ENCODE results near the gene FAM107B. TPM values are rescaled to one million over a fixed set of nuclear protein-coding genes. Genes with fewer than 3 reads are reported as not detected.

Gene FAM107B
- total and polyA plus RNA-seq, 4 donors: 24.9 to 58.1 (median 30.9) TPM

GRCh38 chr10:14658331-14659127, 116.2 kb downstream of the FAM107B start:
- Histone ChIP-seq H3K36me3 (ENCODE audit: control insufficient read depth in 4 of 4, insufficient read depth in 3 of 4, low read depth in 1 of 4, low read length in 3 of 4) (no peaks in the 10 kb centered on the region), H3K27me3 (ENCODE audit: control insufficient read depth in 4 of 4, insufficient read depth in 4 of 4, low read length in 3 of 4) (no peaks in the 10 kb centered on the region), H3K4me1 (ENCODE audit: control insufficient read depth in 4 of 4, insufficient read depth in 4 of 4, low read length in 3 of 4) (peaks cover 0 to 4% (median 0%) of the 10 kb centered on the region in 4 donors), H3K4me3 (ENCODE audit: low read depth in 1 of 3, low read length in 3 of 3) (no peak overlapping the region), H3K9ac (ENCODE audit: low read depth in 1 of 2, low read length in 2 of 2) (no peak overlapping the region), H3K27ac (ENCODE audit: low read depth in 1 of 2, low read length in 2 of 2) (no peak overlapping the region), H3K9me3 (ENCODE audit: control insufficient read depth in 4 of 4, low read length in 3 of 4) (no peaks in the 10 kb centered on the region)
- 76% methylated on average over 7 of the region's 7 CpGs for WGBS
- DNase-seq (ENCODE audit: low spot score): no peak
- TF ChIP-seq HNF4A (conservative IDR thresholded peaks at IDR 0.05): no peak
- no peak for TF ChIP-seq SP1 (IDR thresholded peaks at IDR 0.05)
- TF ChIP-seq HNF4G (IDR thresholded peaks at IDR 0.05): no peak
- TF ChIP-seq NR2F2 (IDR thresholded peaks at IDR 0.05): no peak
- TF ChIP-seq JUND (IDR thresholded peaks at IDR 0.05): no peak
- no peak for TF ChIP-seq FOXA2 (IDR thresholded peaks at IDR 0.05)
- TF ChIP-seq RAD21 (IDR thresholded peaks at IDR 0.05): no peak
- no peak for TF ChIP-seq FOXA1 (IDR thresholded peaks at IDR 0.05)
- no peak for TF ChIP-seq YY1 (IDR thresholded peaks at IDR 0.05)
- no peak for TF ChIP-seq ATF3 (IDR thresholded peaks at IDR 0.05)

- no peak overlapping the region for H3K27ac ChIP-seq (ENCODE audit: low read depth in 1 of 2, low read length in 2 of 2)
- no peak for TF ChIP-seq SP1 (IDR thresholded peaks at IDR 0.05)
- TF ChIP-seq REST (IDR thresholded peaks at IDR 0.05): no peak
- no peak for TF ChIP-seq ATF3 (IDR thresholded peaks at IDR 0.05)
- TF ChIP-seq EGR1 (IDR thresholded peaks at IDR 0.05; ENCODE audit: low read depth in 2 of 2): no peak
- TF ChIP-seq NR2F2 (IDR thresholded peaks at IDR 0.05): no peak
Observed at GRCh38 chr10:14656052-14656730, 118.5 kb downstream of the FAM107B start.

DNA sequence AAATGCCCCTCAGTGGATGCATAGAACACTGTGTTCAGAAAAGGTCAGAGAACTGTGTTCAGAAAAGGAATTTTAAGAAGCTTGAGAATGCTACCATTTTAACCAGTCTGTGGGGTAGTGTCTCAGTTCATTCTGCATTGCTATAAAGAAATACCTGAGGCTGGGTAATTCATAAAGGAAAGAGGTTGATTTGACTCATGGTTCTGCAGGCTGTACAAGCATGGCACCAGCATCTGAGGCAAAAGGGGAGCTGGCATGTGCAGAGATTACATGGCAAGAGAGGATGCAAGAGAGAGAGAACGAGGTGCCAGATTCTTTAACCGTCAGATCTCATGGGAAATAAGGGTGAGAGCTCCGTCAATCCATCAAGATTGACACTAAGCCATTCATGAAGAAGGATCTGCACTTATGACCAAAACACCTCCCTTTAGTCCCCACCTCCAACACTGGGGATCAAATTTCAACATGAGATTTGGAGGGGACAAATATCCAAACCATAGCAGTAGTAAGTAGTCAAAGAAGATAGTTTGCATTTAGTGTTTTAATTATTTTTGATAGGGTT, 119.8 kb downstream of the FAM107B start:
- H3K4me1 ChIP-seq (ENCODE audit: control insufficient read depth in 4 of 4, insufficient read depth in 4 of 4, low read length in 3 of 4): peaks cover 0 to 4% (median 0%) of the 10 kb centered on the region in 4 donors
- H3K36me3 ChIP-seq (ENCODE audit: control insufficient read depth in 4 of 4, insufficient read depth in 3 of 4, low read depth in 1 of 4, low read length in 3 of 4): no peaks in the 10 kb centered on the region
- H3K27ac ChIP-seq (ENCODE audit: low read depth in 1 of 2, low read length in 2 of 2): no peak overlapping the region
- 97% methylated on average over 3 of the region's 3 CpGs for WGBS
- no peaks in the 10 kb centered on the region for H3K9me3 ChIP-seq (ENCODE audit: control insufficient read depth in 4 of 4, low read length in 3 of 4)
- no peak for DNase-seq (ENCODE audit: low spot score)
- no peak overlapping the region for H3K9ac ChIP-seq (ENCODE audit: low read depth in 1 of 2, low read length in 2 of 2)
- no peak overlapping the region for H3K4me3 ChIP-seq (ENCODE audit: low read depth in 1 of 3, low read length in 3 of 3)
- no peaks in the 10 kb centered on the region for H3K27me3 ChIP-seq (ENCODE audit: control insufficient read depth in 4 of 4, insufficient read depth in 4 of 4, low read length in 3 of 4)
- TF ChIP-seq GABPA (IDR thresholded peaks at IDR 0.05 in 1 of 2, conservative IDR thresholded peaks at IDR 0.05 in 1 of 2) (no peak), HNF4G (IDR thresholded peaks at IDR 0.05) (no peak), HNF4A (conservative IDR thresholded peaks at IDR 0.05) (no peak), RXRA (IDR thresholded peaks at IDR 0.05) (no peak), YY1 (IDR thresholded peaks at IDR 0.05) (no peak), NR2F2 (IDR thresholded peaks at IDR 0.05) (no peak)
- TF ChIP-seq, protein P1, sequence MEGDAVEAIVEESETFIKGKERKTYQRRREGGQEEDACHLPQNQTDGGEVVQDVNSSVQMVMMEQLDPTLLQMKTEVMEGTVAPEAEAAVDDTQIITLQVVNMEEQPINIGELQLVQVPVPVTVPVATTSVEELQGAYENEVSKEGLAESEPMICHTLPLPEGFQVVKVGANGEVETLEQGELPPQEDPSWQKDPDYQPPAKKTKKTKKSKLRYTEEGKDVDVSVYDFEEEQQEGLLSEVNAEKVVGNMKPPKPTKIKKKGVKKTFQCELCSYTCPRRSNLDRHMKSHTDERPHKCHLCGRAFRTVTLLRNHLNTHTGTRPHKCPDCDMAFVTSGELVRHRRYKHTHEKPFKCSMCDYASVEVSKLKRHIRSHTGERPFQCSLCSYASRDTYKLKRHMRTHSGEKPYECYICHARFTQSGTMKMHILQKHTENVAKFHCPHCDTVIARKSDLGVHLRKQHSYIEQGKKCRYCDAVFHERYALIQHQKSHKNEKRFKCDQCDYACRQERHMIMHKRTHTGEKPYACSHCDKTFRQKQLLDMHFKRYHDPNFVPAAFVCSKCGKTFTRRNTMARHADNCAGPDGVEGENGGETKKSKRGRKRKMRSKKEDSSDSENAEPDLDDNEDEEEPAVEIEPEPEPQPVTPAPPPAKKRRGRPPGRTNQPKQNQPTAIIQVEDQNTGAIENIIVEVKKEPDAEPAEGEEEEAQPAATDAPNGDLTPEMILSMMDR (IDR thresholded peaks at IDR 0.05; ENCODE audit: low read depth, low read length, missing input control): no peak
- TF ChIP-seq, protein P2, sequence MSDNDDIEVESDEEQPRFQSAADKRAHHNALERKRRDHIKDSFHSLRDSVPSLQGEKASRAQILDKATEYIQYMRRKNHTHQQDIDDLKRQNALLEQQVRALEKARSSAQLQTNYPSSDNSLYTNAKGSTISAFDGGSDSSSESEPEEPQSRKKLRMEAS (IDR thresholded peaks at IDR 0.05): no peak

More at GRCh38 chr10:14656052-14656730, 118.5 kb downstream of the FAM107B start:
- H3K36me3 ChIP-seq (ENCODE audit: control insufficient read depth in 4 of 4, insufficient read depth in 3 of 4, low read depth in 1 of 4, low read length in 3 of 4): no peaks in the 10 kb centered on the region
- no peaks in the 10 kb centered on the region for H3K27me3 ChIP-seq (ENCODE audit: control insufficient read depth in 4 of 4, insufficient read depth in 4 of 4, low read length in 3 of 4)
- DNase-seq (ENCODE audit: low spot score): no peak
- WGBS: 92% methylated on average over 7 of the region's 7 CpGs
- H3K4me3 ChIP-seq (ENCODE audit: low read depth in 1 of 3, low read length in 3 of 3): no peak overlapping the region
- H3K4me1 ChIP-seq (ENCODE audit: control insufficient read depth in 4 of 4, insufficient read depth in 4 of 4, low read length in 3 of 4): peaks cover 0 to 4% (median 0%) of the 10 kb centered on the region in 4 donors
- H3K9ac ChIP-seq (ENCODE audit: low read depth in 1 of 2, low read length in 2 of 2): no peak overlapping the region
- no peaks in the 10 kb centered on the region for H3K9me3 ChIP-seq (ENCODE audit: control insufficient read depth in 4 of 4, low read length in 3 of 4)
